LoVo (cell line): Measurements from ENCODE around the gene WDR5B.

Experiments
- DNase-seq: peaks from one replicate; pipeline ENCODE4 v3.0.0-alpha.2; 2016; ENCODE audit warnings: low spot score

WDR5B gene

DNA sequence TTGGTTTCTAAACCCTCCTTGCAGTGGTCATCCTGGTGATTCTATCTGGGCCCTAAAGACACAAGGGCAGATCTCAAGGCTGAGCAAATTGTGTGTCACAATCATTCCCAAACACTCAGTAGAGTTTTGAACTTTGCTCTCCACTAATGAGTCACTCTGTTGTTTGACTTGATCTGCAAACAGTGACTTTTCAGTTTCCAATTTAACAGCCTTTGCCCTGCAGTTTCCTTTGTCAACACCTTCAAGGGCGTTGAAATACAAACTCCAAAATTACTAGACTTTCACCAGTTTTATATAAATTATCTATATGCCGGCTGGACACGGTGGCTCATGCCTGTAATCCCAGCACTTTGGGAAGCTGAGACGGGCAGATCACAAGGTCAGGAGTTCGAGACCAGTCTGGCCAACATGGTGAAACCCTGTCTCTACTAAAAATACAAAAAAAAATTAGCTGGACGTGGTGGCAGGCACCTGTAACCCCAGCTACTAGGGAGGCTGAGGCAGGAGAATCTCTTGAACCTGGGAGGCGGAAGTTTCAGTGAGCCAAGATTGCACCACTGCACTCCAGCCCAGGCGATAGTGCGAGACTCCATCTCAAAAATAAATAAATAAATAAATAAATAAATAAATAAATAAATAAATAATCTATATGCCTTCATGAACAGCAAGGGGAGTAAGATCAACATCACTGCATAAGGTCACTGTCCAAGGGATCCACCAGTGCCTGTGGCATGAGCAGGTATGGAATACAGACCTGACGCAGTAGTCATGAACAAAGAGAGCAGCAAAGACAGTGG, 50.1 kb downstream of the WDR5B start:
- DNase-seq: peak; percentile 87

DNA sequence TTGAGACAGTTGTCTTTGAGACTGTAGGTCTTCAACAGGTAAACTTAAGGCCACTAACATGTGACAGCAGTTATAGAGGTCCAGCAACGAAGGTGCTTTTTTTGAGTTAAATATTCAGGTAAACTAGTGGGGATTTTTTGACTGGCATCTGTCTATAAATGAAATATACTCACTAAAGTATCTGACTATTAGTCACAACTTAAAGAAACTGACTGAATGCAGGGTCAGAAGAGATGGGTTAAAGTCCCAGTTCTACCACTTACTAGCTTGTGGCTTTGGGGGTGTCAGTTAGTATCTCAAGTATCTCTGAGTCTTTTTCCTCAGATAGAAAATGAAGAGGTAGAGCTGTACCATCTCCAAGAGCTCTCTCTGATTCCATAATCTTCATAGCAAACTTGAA, 50.8 kb downstream of the WDR5B start:
- DNase-seq: no peak

DNA sequence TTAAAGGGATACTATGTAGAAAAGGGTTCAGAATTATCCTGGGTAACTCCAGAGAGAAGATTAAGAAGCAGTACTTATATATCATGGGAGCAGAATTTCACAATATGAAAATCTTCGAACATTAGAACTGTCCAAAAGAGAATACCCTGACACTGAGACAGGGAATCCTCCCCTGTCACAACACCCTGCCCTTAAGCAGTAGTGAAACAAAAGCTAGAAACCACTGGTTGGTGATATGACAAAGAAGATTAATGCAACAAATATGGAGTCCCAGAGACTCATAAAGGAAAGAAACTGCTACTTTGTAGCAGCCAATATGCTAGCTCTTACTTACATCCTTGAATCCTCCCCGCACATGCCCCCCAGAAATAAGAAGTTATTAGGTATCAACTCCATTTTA, 51.4 kb downstream of the WDR5B start:
- DNase-seq: no peak
